HCT116 (cell line): ENCODE data around the gene POU3F2. TPM values are rescaled to one million over a fixed set of nuclear protein-coding genes. Genes with fewer than 3 reads are reported as not detected.
A peak's percentile ranks its signal among the peaks of the same experiment; 100 is the strongest.

Experiments used
- ATAC-seq: fragments of 200-7000 bp; cut with Tn5 transposase; 2 replicates; pipeline ENCODE4 v1.9.1; 2020; ENCODE audit warnings: mild to moderate bottlenecking, moderate library complexity
- BruUV-seq: library from RNA; stranded (reverse); fragments of 400-500 nt; replicated peaks from 2 replicates; lab custom pipeline; 2021; lab: Mats Ljungman, UMichigan
- CTCF ChIA-PET: fragments of 300-600 bp; sonication (Branson Sonifier 250); formaldehyde crosslinking; loops from one replicate; lab custom pipeline; 2021; ENCODE audit warnings: antibody characterized with exemption; lab: Charles Lee
- POLR2A ChIA-PET: fragments of 300-600, 350-600 bp; sonication (Branson Sonifier 250); formaldehyde crosslinking; loops from one replicate; lab custom pipeline; 2021; ENCODE audit warnings: antibody characterized with exemption; lab: Charles Lee
- RAD21 ChIA-PET, 2 experiments: fragments of 300-600 bp; sonication (Branson Sonifier 250); formaldehyde crosslinking; loops; one replicate each; lab custom pipeline; 2023; ENCODE audit warnings: low total read pairs in 2 of 2; ENCODE audit not compliant: uncharacterized antibody in 2 of 2, unreplicated experiment in 2 of 2, low non-redundant PET in 1 of 2; lab: Charles Lee
- DNase-seq: peaks from one replicate; pipeline ENCODE4 v3.0.0-alpha.2; 2010; ENCODE audit warnings: low read depth, low spot score
- H2AFZ ChIP-seq: fragments of 200-600 bp; shearing (Covaris generic), sonication (generic); 2 replicates; pipeline ENCODE4 v1.6.1; 2017; ENCODE audit warnings: low read depth, mixed run types, mixed read lengths, antibody characterized with exemption, low read length; ENCODE audit not compliant: poor library complexity, severe bottlenecking
- H3K27ac ChIP-seq: 2 replicates; pipeline ENCODE4 v1.5.1; 2012; ENCODE audit warnings: low read depth, low read length
- H3K27me3 ChIP-seq: fragments of 200-600 bp; sonication (generic); 2 replicates; pipeline ENCODE4 v1.6.1; 2016; ENCODE audit warnings: mixed run types, low read length, mixed read lengths; ENCODE audit not compliant: insufficient read depth
- H3K36me3 ChIP-seq, 2 experiments: fragments of 200-500 bp in 1 of 2; fragments of 200-600 bp in 1 of 2; sonication (Bioruptor generic) in 1 of 2; sonication (generic) in 1 of 2; 2 replicates each; pipeline versions ENCODE4 v1.5.1 to v1.6.1; 2014 to 2016; ENCODE audit warnings: low read length in 2 of 2, inconsistent platforms in 1 of 2, mixed read lengths in 1 of 2, mixed run types in 1 of 2; ENCODE audit not compliant: insufficient read depth in 2 of 2, control insufficient read depth in 1 of 2
- H3K4me1 ChIP-seq, 2 experiments: fragments of 200-600 bp in 1 of 2; sonication (generic) in 1 of 2; 2 replicates each; pipeline versions ENCODE4 v1.5.1 to v1.6.1; 2012 to 2017; ENCODE audit warnings: low read length in 2 of 2, inconsistent platforms in 1 of 2, mild to moderate bottlenecking in 1 of 2, mixed read lengths in 1 of 2, mixed run types in 1 of 2, moderate library complexity in 1 of 2; ENCODE audit not compliant: insufficient read depth in 2 of 2, control insufficient read depth in 1 of 2
- H3K4me2 ChIP-seq: fragments of 200-600 bp; sonication (generic); 2 replicates; pipeline ENCODE4 v1.6.1; 2017; ENCODE audit warnings: mixed run types, low read length, mixed read lengths
- H3K4me3 ChIP-seq, 2 experiments: fragments of 200-600 bp in 1 of 2; sonication (generic) in 1 of 2; replicated peaks in 1 of 2; 2 replicates each; pipeline ENCODE4 v1.5.1; 2011 to 2016; ENCODE audit warnings: low read length in 2 of 2, control low read depth in 1 of 2, low read depth in 1 of 2, mild to moderate bottlenecking in 1 of 2, mixed read lengths in 1 of 2, mixed run types in 1 of 2
- H3K79me2 ChIP-seq: fragments of 200-600 bp; sonication (generic); 2 replicates; pipeline ENCODE4 v1.6.1; 2017; ENCODE audit warnings: mild to moderate bottlenecking, mixed run types, low read length, moderate library complexity, mixed read lengths; ENCODE audit not compliant: insufficient read depth
- H3K9ac ChIP-seq: fragments of 200-600 bp; sonication (generic); 2 replicates; pipeline ENCODE4 v1.6.1; 2016; ENCODE audit warnings: low read length, mixed read lengths
- H3K9me2 ChIP-seq: fragments of 200-600 bp; sonication (generic), shearing (Covaris generic); 2 replicates; pipeline ENCODE4 v1.6.1; 2017; ENCODE audit warnings: mixed run types, mild to moderate bottlenecking, moderate library complexity; ENCODE audit not compliant: insufficient read depth
- H3K9me3 ChIP-seq, 2 experiments: fragments of 200-500 bp in 1 of 2; fragments of 200-600 bp in 1 of 2; sonication (Bioruptor generic) in 1 of 2; sonication (generic) in 1 of 2; 2 replicates each; pipeline ENCODE4 v1.6.1; 2014 to 2017; ENCODE audit warnings: low read length in 2 of 2, mixed read lengths in 2 of 2, inconsistent platforms in 1 of 2, low read depth in 1 of 2, mild to moderate bottlenecking in 1 of 2, mixed run types in 1 of 2, moderate library complexity in 1 of 2; ENCODE audit not compliant: control insufficient read depth in 1 of 2, insufficient read depth in 1 of 2
- H4K20me1 ChIP-seq: fragments of 200-600 bp; sonication (generic), shearing (Covaris generic); 2 replicates; pipeline ENCODE4 v1.6.1; 2017; ENCODE audit warnings: mixed run types, mild to moderate bottlenecking, moderate library complexity; ENCODE audit not compliant: insufficient read depth
- EGR1 ChIP-seq: IDR thresholded peaks from 2 replicates; pipeline ENCODE4 v1.6.1; 2012; ENCODE audit warnings: low read depth
- JUND ChIP-seq: IDR thresholded peaks from 2 replicates; pipeline ENCODE4 v1.6.1; 2012
- RAD21 ChIP-seq: IDR thresholded peaks from 2 replicates; pipeline ENCODE4 v1.6.1; 2012; ENCODE audit warnings: low read depth, mild to moderate bottlenecking
- intact Hi-C: fragments of 100-400 bp; cut with micrococcal nuclease; formaldehyde crosslinking; loops from 2 replicates; pipeline ENCODE4 v1.10.0; 2022
- total RNA-seq: library from RNA; stranded (reverse); gene quantifications from one replicate; pipeline ENCODE4 v1.2.1, GENCODE V29; 2021; ENCODE audit not compliant: unreplicated experiment
- TF ChIP-seq, protein P1 (sequence below): IDR thresholded peaks from 2 replicates; pipeline ENCODE4 v1.6.1; 2012
- TF ChIP-seq, protein P2 (sequence below), 3 experiments: fragments of 200-600 bp in 1 of 3; sonication (generic) in 1 of 3; IDR thresholded peaks in 2 of 3; conservative IDR thresholded peaks in 1 of 3; 2 replicates each; pipeline ENCODE4 v1.5.1; 2012 to 2017; ENCODE audit warnings: low read depth in 2 of 3, low read length in 2 of 3, antibody characterized with exemption in 1 of 3, borderline replicate concordance in 1 of 3, control low read depth in 1 of 3, mild to moderate bottlenecking in 1 of 3, mixed read lengths in 1 of 3, mixed run types in 1 of 3, moderate library complexity in 1 of 3; ENCODE audit not compliant: insufficient read depth in 1 of 3

POU3F2 gene
- total RNA-seq, 1 experiment from 2014 or later = not detected

DNA sequence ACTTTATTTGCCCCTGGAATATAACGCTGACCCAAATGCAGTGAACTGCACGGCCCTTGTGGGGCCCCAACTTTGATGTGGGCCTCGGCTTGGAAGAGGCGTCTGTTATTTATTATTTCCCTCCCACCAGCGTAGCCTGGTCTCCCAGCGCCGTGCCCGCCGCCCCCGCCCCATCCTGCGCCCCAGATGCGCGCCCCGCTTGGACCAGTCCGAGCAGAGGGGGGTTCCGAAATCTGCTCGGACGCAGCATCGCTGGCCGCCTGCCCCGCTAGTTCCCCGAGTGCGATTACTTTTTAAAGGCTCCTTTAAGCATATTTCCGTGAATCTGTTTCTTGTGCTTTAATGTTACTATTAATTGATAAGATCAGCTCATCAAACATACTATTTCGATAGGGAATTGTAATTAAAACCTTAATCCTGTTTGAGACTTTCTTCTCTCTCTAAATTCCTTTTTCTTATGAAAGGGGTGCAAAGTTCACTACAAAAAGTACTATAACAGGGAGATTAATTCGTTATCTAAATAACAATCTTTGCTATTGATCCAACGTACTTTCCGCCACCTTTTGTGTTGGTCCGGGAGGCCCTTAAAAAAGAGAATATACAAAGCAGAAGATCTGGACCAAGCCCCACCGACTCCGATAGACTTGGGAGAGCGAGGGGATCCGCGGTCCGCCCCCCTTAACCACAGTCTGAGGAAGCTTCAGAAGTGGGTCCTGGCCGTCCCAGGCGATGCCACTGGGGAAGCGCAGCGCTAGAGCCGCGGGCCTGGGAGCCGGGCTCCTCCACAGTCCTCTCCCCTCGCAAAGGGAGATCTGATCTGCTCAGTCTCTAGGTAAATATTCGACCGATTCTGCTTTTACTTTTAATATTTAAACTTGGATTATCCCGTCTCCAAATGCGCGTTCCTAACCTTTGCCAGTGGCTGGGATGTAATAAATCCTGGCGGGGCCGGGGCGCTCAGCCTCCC lies 10.2 kb downstream of the POU3F2 start:
- Histone ChIP-seq H3K27me3 (0 out of 2 replicates have a peak, but pooled peaks cover under 1% of the 10 kb centered on the region), H3K4me1 (no peaks in the 10 kb centered on the region), H3K4me3 (no peak overlapping the region), H3K36me3 (no peaks in the 10 kb centered on the region), H2AFZ (no peak overlapping the region), H3K9ac (no peak overlapping the region)
- no peak for ATAC-seq
- no TSS peak for BruUV-seq
- POLR2A ChIA-PET = no interaction called here
- CTCF ChIA-PET = no interaction called here
- no peak for DNase-seq
- TF ChIP-seq, protein P1, sequence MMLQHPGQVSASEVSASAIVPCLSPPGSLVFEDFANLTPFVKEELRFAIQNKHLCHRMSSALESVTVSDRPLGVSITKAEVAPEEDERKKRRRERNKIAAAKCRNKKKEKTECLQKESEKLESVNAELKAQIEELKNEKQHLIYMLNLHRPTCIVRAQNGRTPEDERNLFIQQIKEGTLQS = no peak
- TF ChIP-seq, all 23 proteins: peak for 0
- Histone ChIP-seq H3K9me2 (no peaks in the 10 kb centered on the region), H3K4me2 (no peak overlapping the region), H3K27ac (no peak overlapping the region), H3K79me2 (no peaks in the 10 kb centered on the region), H3K9me3 (no peaks in the 10 kb centered on the region), H4K20me1 (no peaks in the 10 kb centered on the region)
- RAD21 ChIA-PET = no interaction called here
- intact Hi-C loops = loop anchor here (5.0 to 10.0 kb wide), 6 partner anchors 273 to 1777 kb away; no protein-coding TSS in a partner anchor

DNA sequence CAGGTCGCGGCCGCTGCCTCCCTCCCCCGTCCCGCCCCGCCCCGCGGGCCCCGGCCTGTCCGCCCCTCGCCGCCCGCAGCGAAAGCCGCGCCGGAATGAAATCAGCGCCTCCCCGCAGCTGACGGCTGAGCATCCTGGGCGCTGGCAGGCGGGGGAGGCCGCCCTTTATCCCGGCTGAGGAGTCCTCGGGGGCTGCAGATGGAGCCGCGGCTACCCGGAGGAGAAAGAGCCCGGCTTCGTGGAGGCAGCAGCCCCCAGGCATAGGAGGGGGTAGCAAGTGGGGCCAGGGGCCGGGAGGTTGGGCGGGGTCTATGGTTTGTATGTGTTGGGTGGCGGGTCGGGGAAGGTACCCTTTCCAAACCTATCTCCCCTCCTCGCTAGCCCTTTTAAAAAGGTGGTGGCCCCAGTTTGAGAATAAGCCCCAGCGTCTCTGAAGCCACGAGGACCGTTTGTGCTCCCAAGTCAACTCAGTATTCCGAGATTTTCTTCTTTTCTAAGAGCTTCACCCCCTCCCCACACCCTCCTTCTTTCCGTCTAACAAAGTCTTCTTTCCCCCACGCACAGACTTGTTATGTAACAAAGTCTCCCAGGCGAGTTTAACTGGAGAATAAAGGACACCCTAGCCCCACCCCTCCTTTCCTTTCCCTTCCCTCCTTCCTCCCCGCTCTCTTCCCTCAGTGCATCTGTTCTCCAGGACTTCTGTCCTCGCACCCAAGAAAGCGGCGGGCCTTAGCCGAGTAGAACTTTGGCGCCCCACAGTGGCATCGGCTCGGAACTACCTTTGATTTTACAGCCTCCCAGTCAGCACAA lies 11.0 kb downstream of the POU3F2 start:
- peak; percentile 34 for DNase-seq
- no peaks in the 10 kb centered on the region for H3K79me2 ChIP-seq
- no peak overlapping the region for H3K4me3 ChIP-seq
- no peaks in the 10 kb centered on the region for H3K9me3 ChIP-seq
- no TSS peak for BruUV-seq
- peak; percentile 97 for ATAC-seq
- no peak overlapping the region for H3K27ac ChIP-seq
- H3K9me2 ChIP-seq = no peaks in the 10 kb centered on the region
- ChIA-PET POLR2A (no interaction called here), RAD21 (interaction anchor here in 1 of 2 experiments (0.7 kb wide), 1 partner anchor 69 kb away, joined by 3 read pairs; no protein-coding TSS in a partner anchor), CTCF (no interaction called here)
- no peaks in the 10 kb centered on the region for H3K36me3 ChIP-seq
- no peaks in the 10 kb centered on the region for H3K4me1 ChIP-seq
- TF ChIP-seq JUND (no peak), RAD21 (peak; percentile 80), EGR1 (no peak)
- TF ChIP-seq, protein P2, sequence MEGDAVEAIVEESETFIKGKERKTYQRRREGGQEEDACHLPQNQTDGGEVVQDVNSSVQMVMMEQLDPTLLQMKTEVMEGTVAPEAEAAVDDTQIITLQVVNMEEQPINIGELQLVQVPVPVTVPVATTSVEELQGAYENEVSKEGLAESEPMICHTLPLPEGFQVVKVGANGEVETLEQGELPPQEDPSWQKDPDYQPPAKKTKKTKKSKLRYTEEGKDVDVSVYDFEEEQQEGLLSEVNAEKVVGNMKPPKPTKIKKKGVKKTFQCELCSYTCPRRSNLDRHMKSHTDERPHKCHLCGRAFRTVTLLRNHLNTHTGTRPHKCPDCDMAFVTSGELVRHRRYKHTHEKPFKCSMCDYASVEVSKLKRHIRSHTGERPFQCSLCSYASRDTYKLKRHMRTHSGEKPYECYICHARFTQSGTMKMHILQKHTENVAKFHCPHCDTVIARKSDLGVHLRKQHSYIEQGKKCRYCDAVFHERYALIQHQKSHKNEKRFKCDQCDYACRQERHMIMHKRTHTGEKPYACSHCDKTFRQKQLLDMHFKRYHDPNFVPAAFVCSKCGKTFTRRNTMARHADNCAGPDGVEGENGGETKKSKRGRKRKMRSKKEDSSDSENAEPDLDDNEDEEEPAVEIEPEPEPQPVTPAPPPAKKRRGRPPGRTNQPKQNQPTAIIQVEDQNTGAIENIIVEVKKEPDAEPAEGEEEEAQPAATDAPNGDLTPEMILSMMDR (IDR thresholded peaks at IDR 0.05 in 2 of 3, conservative IDR thresholded peaks at IDR 0.05 in 1 of 3; ENCODE audit: borderline replicate concordance in 1 of 3, insufficient read depth in 1 of 3, low read depth in 2 of 3, low read length in 2 of 3) = peak; percentile 57 to 91 (median 84); a peak in 5 of 6 replicates
- intact Hi-C loops = loop anchor here (5.0 to 10.0 kb wide), 5 partner anchors 272 to 1778 kb away; no protein-coding TSS in a partner anchor
- H3K4me2 ChIP-seq = no peak overlapping the region
- no peak overlapping the region for H2AFZ ChIP-seq
- no peaks in the 10 kb centered on the region for H4K20me1 ChIP-seq
- H3K27me3 ChIP-seq = no peaks in the 10 kb centered on the region
- H3K9ac ChIP-seq = no peak overlapping the region
